C4-2B (cell line): ENCODE measurements around the gene CFAP97.

Source experiments
- ZFX ChIP-seq: fragments of 450-650 bp; IDR thresholded peaks from 2 replicates; pipeline ENCODE4 v1.6.1; 2017
- TF ChIP-seq, protein P1 (sequence below): fragments of 450-650 bp; conservative IDR thresholded peaks from 2 replicates; pipeline ENCODE4 v1.5.1; 2017; ENCODE audit warnings: mild to moderate bottlenecking

DNA sequence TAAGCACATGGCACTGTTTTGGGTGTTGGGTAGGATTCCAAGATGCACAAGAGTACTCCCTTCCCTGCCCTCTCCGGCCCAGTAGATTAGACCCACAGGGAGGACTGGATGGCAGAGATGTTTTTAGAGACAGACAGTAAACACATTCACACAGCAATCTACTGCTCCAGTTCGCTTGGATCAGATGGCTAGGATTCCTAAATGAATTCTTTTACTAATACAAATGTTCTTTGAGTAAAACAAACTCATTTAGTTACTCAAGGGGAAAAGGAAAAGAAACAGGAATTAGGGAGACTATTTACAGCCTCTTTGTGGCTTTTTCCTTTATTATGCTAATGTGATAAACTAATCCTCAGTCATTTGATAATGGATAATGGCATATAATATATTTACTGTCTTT lies 11.5 kb upstream of the CFAP97 start:
- TF ChIP-seq, protein P1, sequence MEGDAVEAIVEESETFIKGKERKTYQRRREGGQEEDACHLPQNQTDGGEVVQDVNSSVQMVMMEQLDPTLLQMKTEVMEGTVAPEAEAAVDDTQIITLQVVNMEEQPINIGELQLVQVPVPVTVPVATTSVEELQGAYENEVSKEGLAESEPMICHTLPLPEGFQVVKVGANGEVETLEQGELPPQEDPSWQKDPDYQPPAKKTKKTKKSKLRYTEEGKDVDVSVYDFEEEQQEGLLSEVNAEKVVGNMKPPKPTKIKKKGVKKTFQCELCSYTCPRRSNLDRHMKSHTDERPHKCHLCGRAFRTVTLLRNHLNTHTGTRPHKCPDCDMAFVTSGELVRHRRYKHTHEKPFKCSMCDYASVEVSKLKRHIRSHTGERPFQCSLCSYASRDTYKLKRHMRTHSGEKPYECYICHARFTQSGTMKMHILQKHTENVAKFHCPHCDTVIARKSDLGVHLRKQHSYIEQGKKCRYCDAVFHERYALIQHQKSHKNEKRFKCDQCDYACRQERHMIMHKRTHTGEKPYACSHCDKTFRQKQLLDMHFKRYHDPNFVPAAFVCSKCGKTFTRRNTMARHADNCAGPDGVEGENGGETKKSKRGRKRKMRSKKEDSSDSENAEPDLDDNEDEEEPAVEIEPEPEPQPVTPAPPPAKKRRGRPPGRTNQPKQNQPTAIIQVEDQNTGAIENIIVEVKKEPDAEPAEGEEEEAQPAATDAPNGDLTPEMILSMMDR = no peak
- no peak for TF ChIP-seq ZFX
